Aorta (tissue), 5 donors: Measurements from ENCODE around the gene PRMT2. TPM values are rescaled to one million over a fixed set of nuclear protein-coding genes. Genes with fewer than 3 reads are reported as not detected.

Experiments
- ATAC-seq: fragments of 200-7000 bp; cut with Tn5 transposase; one replicate; pipeline ENCODE4 v1.9.1; 2022; ENCODE audit warnings: moderate library complexity; ENCODE audit not compliant: low FRiP score
- DNase-seq, 2 donors: peaks; one replicate each; pipeline ENCODE4 v3.0.0-alpha.2; 2020
- H3K27ac ChIP-seq, 2 donors: one replicate each; pipeline ENCODE4 v1.5.1; 2013; ENCODE audit warnings: low read length in 2 of 2, mild to moderate bottlenecking in 2 of 2, moderate library complexity in 2 of 2, control low read depth in 1 of 2, inconsistent platforms in 1 of 2, low read depth in 1 of 2
- H3K27me3 ChIP-seq, 2 donors: one replicate each; pipeline ENCODE4 v1.6.1; 2013; ENCODE audit warnings: control low read depth in 1 of 2, low read length in 1 of 2, mild to moderate bottlenecking in 1 of 2, moderate library complexity in 1 of 2; ENCODE audit not compliant: insufficient read depth in 2 of 2, control insufficient read depth in 1 of 2
- H3K36me3 ChIP-seq, 2 donors: one replicate each; pipeline ENCODE4 v1.6.1; 2013; ENCODE audit warnings: control low read depth in 1 of 2, low read length in 1 of 2, mild to moderate bottlenecking in 1 of 2; ENCODE audit not compliant: insufficient read depth in 2 of 2, control insufficient read depth in 1 of 2
- H3K4me1 ChIP-seq, 2 donors: one replicate each; pipeline ENCODE4 v1.6.1; 2013; ENCODE audit warnings: low read length in 2 of 2, control low read depth in 1 of 2, mild to moderate bottlenecking in 1 of 2, moderate library complexity in 1 of 2; ENCODE audit not compliant: insufficient read depth in 2 of 2, control insufficient read depth in 1 of 2
- H3K4me3 ChIP-seq, 2 donors: one replicate each; pipeline ENCODE4 v1.5.1; 2013; ENCODE audit warnings: low read length in 2 of 2, control low read depth in 1 of 2, mild to moderate bottlenecking in 1 of 2
- H3K9me3 ChIP-seq: one replicate; pipeline ENCODE4 v1.6.1; 2013; ENCODE audit warnings: mild to moderate bottlenecking, low read length; ENCODE audit not compliant: control insufficient read depth
- WGBS, 2 donors: extraction: QIAGEN DNeasy Blood & Tissue Kit; methylation state at CpG; one replicate each; pipeline ENCODE4 v1.1.7; 2013; 5-methylcytosine and 5-hydroxymethylcytosine counted together
- intact Hi-C, 2 donors: fragments of 100-400 bp; cut with DNase I; formaldehyde crosslinking; loops; one replicate each; pipeline versions ENCODE4 v1.14.2 to v1.15.0; 2022
- polyA plus RNA-seq, 2 donors: library from polyadenylated mRNA; stranded (reverse); fragments of 200-250 nt; gene quantifications; one replicate each; pipeline ENCODE4 v1.2.3, GENCODE V29; 2013
- total RNA-seq, 2 donors: library from RNA; stranded (reverse); fragmentation: NEBNext Ultra II Directional; extraction: Animal tissue kit (Norgen Biotek cat#: 25700); gene quantifications; one replicate each; pipeline ENCODE4 v1.2.1, GENCODE V29; 2021
- donor health status: healthy with polysubstance abuse.
- donor health status: Bipolar disorder and iron deficiency.
- donor health status: DM: no; HTN: no; CAD: no.
- donor health status: DM: no; HTN: no; CAD: no.
- donor health status: DM: yes; HTN: yes; CAD: no.

PRMT2 gene
- total and polyA plus RNA-seq, 4 donors, result 118 to 140 (median 137) TPM

- no peak overlapping the region for H3K4me3 ChIP-seq
- no peaks in the 10 kb centered on the region for H3K27me3 ChIP-seq
- ATAC-seq (no peak), DNase-seq (no peak)
- H3K9me3 ChIP-seq, result peaks cover 5% of the 10 kb centered on the region
- no peaks in the 10 kb centered on the region for H3K4me1 ChIP-seq
- no peaks in the 10 kb centered on the region for H3K36me3 ChIP-seq
- H3K27ac ChIP-seq, result no peak overlapping the region
- 55 to 62% methylated on average over 6 of the region's 6 CpGs for WGBS, 2 donors
- intact Hi-C loops, result no loop called here
Measured at GRCh38 chr21:46613391-46613790, 22.1 kb upstream of the PRMT2 start.

- Histone ChIP-seq H3K4me3 (no peak overlapping the region), H3K27me3 (no peaks in the 10 kb centered on the region), H3K9me3 (no peaks in the 10 kb centered on the region), H3K27ac (no peak overlapping the region), H3K4me1 (no peaks in the 10 kb centered on the region), H3K36me3 (no peaks in the 10 kb centered on the region)
- ATAC-seq (no peak), DNase-seq (no peak)
- intact Hi-C loops, result no loop called here
- 95 to 97% methylated on average over 2 of the region's 2 CpGs for WGBS, 2 donors
Measured at GRCh38 chr21:46616050-46616449, 19.4 kb upstream of the PRMT2 start.

- Histone ChIP-seq H3K27ac (no peak overlapping the region), H3K27me3 (no peaks in the 10 kb centered on the region), H3K4me1 (no peaks in the 10 kb centered on the region), H3K9me3 (no peaks in the 10 kb centered on the region), H3K4me3 (no peak overlapping the region), H3K36me3 (no peaks in the 10 kb centered on the region)
- intact Hi-C loops, result no loop called here
- ATAC-seq, result no peak
- 81 to 86% methylated on average over 1 of the region's 1 CpG for WGBS, 2 donors
- no peak for DNase-seq
Measured at GRCh38 chr21:46616656-46617055, 18.8 kb upstream of the PRMT2 start.

- no peak for DNase-seq
- Histone ChIP-seq H3K27me3 (no peaks in the 10 kb centered on the region), H3K4me1 (no peaks in the 10 kb centered on the region), H3K4me3 (no peak overlapping the region), H3K36me3 (no peaks in the 10 kb centered on the region), H3K27ac (no peak overlapping the region), H3K9me3 (no peaks in the 10 kb centered on the region)
- intact Hi-C loops, result no loop called here
- WGBS, 2 donors, result 73 to 77% methylated on average over 6 of the region's 6 CpGs
- no peak for ATAC-seq
Measured at GRCh38 chr21:46617267-46618051, 18.0 kb upstream of the PRMT2 start.

GRCh38 chr21:46618738-46619379, 16.6 kb upstream of the PRMT2 start:
- H3K27me3 ChIP-seq, result no peaks in the 10 kb centered on the region
- no peak overlapping the region for H3K27ac ChIP-seq
- ATAC-seq, result no peak
- no peak overlapping the region for H3K4me3 ChIP-seq
- H3K36me3 ChIP-seq, result no peaks in the 10 kb centered on the region
- intact Hi-C loops, result no loop called here
- no peak for DNase-seq
- no peaks in the 10 kb centered on the region for H3K9me3 ChIP-seq
- no peaks in the 10 kb centered on the region for H3K4me1 ChIP-seq
- WGBS, 2 donors, result 88% methylated on average over 5 of the region's 5 CpGs

GRCh38 chr21:46619846-46620245, 15.6 kb upstream of the PRMT2 start:
- H3K27me3 ChIP-seq, result no peaks in the 10 kb centered on the region
- H3K4me3 ChIP-seq, result no peak overlapping the region
- no peak overlapping the region for H3K27ac ChIP-seq
- 82 to 83% methylated on average over 2 of the region's 2 CpGs for WGBS, 2 donors
- peaks cover 1% of the 10 kb centered on the region for H3K9me3 ChIP-seq
- intact Hi-C loops, result no loop called here
- no peak for ATAC-seq
- H3K36me3 ChIP-seq, result no peaks in the 10 kb centered on the region
- DNase-seq, result no peak
- no peaks in the 10 kb centered on the region for H3K4me1 ChIP-seq

GRCh38 chr21:46620846-46621245, 14.6 kb upstream of the PRMT2 start:
- intact Hi-C loops, result no loop called here
- Histone ChIP-seq H3K27me3 (no peaks in the 10 kb centered on the region), H3K4me1 (no peaks in the 10 kb centered on the region), H3K9me3 (peaks cover 1% of the 10 kb centered on the region), H3K27ac (no peak overlapping the region), H3K36me3 (no peaks in the 10 kb centered on the region), H3K4me3 (no peak overlapping the region)
- ATAC-seq (no peak), DNase-seq (peak in 1 of 2 donors; percentile 46)
- WGBS, 2 donors, result 94% methylated on average over 7 of the region's 7 CpGs

GRCh38 chr21:46621457-46622182, 13.9 kb upstream of the PRMT2 start:
- no peak for DNase-seq
- H3K27me3 ChIP-seq, result no peaks in the 10 kb centered on the region
- 60 to 61% methylated on average over 9 of the region's 9 CpGs for WGBS, 2 donors
- peak overlapping the region in 1 of 2 donors; percentile 31 for H3K27ac ChIP-seq
- H3K9me3 ChIP-seq, result peaks cover 3% of the 10 kb centered on the region
- no peaks in the 10 kb centered on the region for H3K4me1 ChIP-seq
- no peak for ATAC-seq
- no peak overlapping the region for H3K4me3 ChIP-seq
- H3K36me3 ChIP-seq, result no peaks in the 10 kb centered on the region
- intact Hi-C loops, result no loop called here
